HG03095 (cell line): Measurements from ENCODE around the gene ACAD9.
"Not testable (repeated sequence)": the region's sequence is repeated elsewhere in the genome, so short reads cannot be mapped to it uniquely, and the experiment has no call there.

ENCODE experiments used
- ATAC-seq: cut with Tn5 transposase; IDR thresholded peaks from one replicate; pipeline ENCODE4 v1.9.1; 2021; ENCODE audit warnings: moderate library complexity; ENCODE audit not compliant: unreplicated experiment

Gene ACAD9

GRCh38 chr3:128889139-128889894 lies 9.9 kb downstream of the ACAD9 start:
- no peak for ATAC-seq

GRCh38 chr3:128895843-128896697 lies 16.6 kb downstream of the ACAD9 start:
- no peak for ATAC-seq

- no peak for ATAC-seq
Observed at GRCh38 chr3:128902426-128902825, 23.0 kb downstream of the ACAD9 start.

GRCh38 chr3:128903501-128903900 lies 24.1 kb downstream of the ACAD9 start:
- no peak for ATAC-seq

GRCh38 chr3:128906031-128906803 lies 26.8 kb downstream of the ACAD9 start:
- ATAC-seq: no peak

- no peak for ATAC-seq
Observed at GRCh38 chr3:128906804-128907525, 27.5 kb downstream of the ACAD9 start.

GRCh38 chr3:128907706-128908445 lies 28.5 kb downstream of the ACAD9 start:
- no peak for ATAC-seq

- ATAC-seq: no peak
Observed at GRCh38 chr3:128908951-128909350, 29.5 kb downstream of the ACAD9 start.

- ATAC-seq: no peak
Observed at GRCh38 chr3:128910006-128910405, 30.6 kb downstream of the ACAD9 start.

GRCh38 chr3:128911911-128912310 lies 32.5 kb downstream of the ACAD9 start:
- ATAC-seq: no peak

GRCh38 chr3:128914966-128915645 lies 35.7 kb downstream of the ACAD9 start:
- ATAC-seq: no peak

GRCh38 chr3:128917291-128917690 lies 37.9 kb downstream of the ACAD9 start:
- ATAC-seq: no peak

- no peak for ATAC-seq
Observed at GRCh38 chr3:128919988-128920387, 40.6 kb downstream of the ACAD9 start.

GRCh38 chr3:128922804-128923459 lies 43.5 kb downstream of the ACAD9 start:
- ATAC-seq: no peak

GRCh38 chr3:128923576-128923975 lies 44.2 kb downstream of the ACAD9 start:
- no peak for ATAC-seq

- ATAC-seq: not testable (repeated sequence)
Observed at GRCh38 chr3:128923986-128924385, 44.6 kb downstream of the ACAD9 start.

GRCh38 chr3:128929364-128929763 lies 49.9 kb downstream of the ACAD9 start:
- no peak for ATAC-seq

GRCh38 chr3:128931046-128931445 lies 51.6 kb downstream of the ACAD9 start:
- ATAC-seq: no peak
